Thyroid gland (tissue), 4 donors: ENCODE measurements around the gene TRIM26. TPM values are rescaled to one million over a fixed set of nuclear protein-coding genes. Genes with fewer than 3 reads are reported as not detected.

ENCODE experiments used
- DNase-seq, 2 donors: peaks; one replicate each; pipeline ENCODE4 v3.0.0-alpha.2; 2019
- H3K27ac ChIP-seq, 3 donors: fragments of 200-600 bp; sonication (generic); 1 replicate in 2 of 3; 2 replicates in 1 of 3; pipeline ENCODE4 v1.5.1; 2016 to 2019; ENCODE audit warnings: mild to moderate bottlenecking in 1 of 3, moderate library complexity in 1 of 3
- H3K27me3 ChIP-seq: fragments of 200-600 bp; sonication (generic); one replicate; pipeline ENCODE4 v1.5.1; 2019
- H3K36me3 ChIP-seq, 2 donors: fragments of 200-600 bp; sonication (generic); one replicate each; pipeline ENCODE4 v1.5.1; 2016 to 2019
- H3K4me1 ChIP-seq, 2 donors: fragments of 200-600 bp; sonication (generic); one replicate each; pipeline ENCODE4 v1.5.1; 2017 to 2019
- H3K4me3 ChIP-seq, 3 donors: fragments of 200-600 bp; sonication (generic); replicated peaks in 1 of 3; 1 replicate in 2 of 3; 2 replicates in 1 of 3; pipeline ENCODE4 v1.5.1; 2016; ENCODE audit warnings: mild to moderate bottlenecking in 1 of 3
- H3K9me3 ChIP-seq: fragments of 200-600 bp; sonication (generic); one replicate; pipeline ENCODE4 v1.5.1; 2017
- CTCF ChIP-seq, 6 experiments: fragments of 200-600 bp in 3 of 6; fragments of 450-650 bp in 3 of 6; sonication (generic) in 3 of 6; IDR thresholded peaks; one replicate each; pipeline ENCODE4 v1.5.1; 2016 to 2019; ENCODE audit warnings: antibody characterized with exemption in 6 of 6, mild to moderate bottlenecking in 2 of 6, inconsistent platforms in 1 of 6, moderate library complexity in 1 of 6
- POLR2A ChIP-seq, 2 donors: fragments of 450-650 bp; IDR thresholded peaks; one replicate each; pipeline ENCODE4 v1.6.1; 2017; ENCODE audit warnings: antibody characterized with exemption in 2 of 2, mild to moderate bottlenecking in 2 of 2, moderate library complexity in 1 of 2
- WGBS, 2 donors: methylation state at CpG; one replicate each; pipeline ENCODE4 v1.1.5; 2017; 5-methylcytosine and 5-hydroxymethylcytosine counted together
- intact Hi-C: fragments of 100-400 bp; cut with DNase I; formaldehyde crosslinking; loops from one replicate; pipeline ENCODE4 v1.15.1; 2023
- total RNA-seq, 4 donors: library from RNA; depleted of rRNA; stranded (reverse); fragments of >200 nt; gene quantifications; one replicate each; pipeline ENCODE4 v1.2.3, GENCODE V29; 2016

The TRIM26 gene
- total RNA-seq, 4 donors from 2014 or later, result 52.9 to 72.2 (median 62.4) TPM

GRCh38 chr6:30154061-30154460 is 59.1 kb downstream of the TRIM26 start:
- no peaks in the 10 kb centered on the region for H3K27me3 ChIP-seq
- H3K4me3 ChIP-seq, result no peak overlapping the region
- TF ChIP-seq CTCF (IDR thresholded peaks at IDR 0.05) (no peak), POLR2A (IDR thresholded peaks at IDR 0.05) (no peak)
- no peaks in the 10 kb centered on the region for H3K9me3 ChIP-seq
- intact Hi-C loops, result no loop called here
- H3K27ac ChIP-seq, result no peak overlapping the region
- 81 to 87% methylated on average over 15 to 17 of the region's 17 CpGs for WGBS, 2 donors
- no peak for DNase-seq
- no peaks in the 10 kb centered on the region for H3K36me3 ChIP-seq
- H3K4me1 ChIP-seq, result peaks cover 0 to 7% of the 10 kb centered on the region in 2 donors

- DNase-seq, result no peak
- no peaks in the 10 kb centered on the region for H3K27me3 ChIP-seq
- TF ChIP-seq POLR2A (IDR thresholded peaks at IDR 0.05) (no peak), CTCF (IDR thresholded peaks at IDR 0.05) (no peak)
- intact Hi-C loops, result no loop called here
- H3K4me1 ChIP-seq, result peaks cover 0 to 7% of the 10 kb centered on the region in 2 donors
- no peaks in the 10 kb centered on the region for H3K36me3 ChIP-seq
- WGBS, 2 donors, result 93% methylated on average over 3 of the region's 3 CpGs
- H3K27ac ChIP-seq, result no peak overlapping the region
- H3K9me3 ChIP-seq, result no peaks in the 10 kb centered on the region
- H3K4me3 ChIP-seq, result no peak overlapping the region
These were observed 60.1 kb downstream of the TRIM26 start for GRCh38 chr6:30152910-30153610.

GRCh38 chr6:30152016-30152673 is 61.1 kb downstream of the TRIM26 start:
- intact Hi-C loops, result no loop called here
- no peaks in the 10 kb centered on the region for H3K36me3 ChIP-seq
- WGBS, 2 donors, result 32 to 47% methylated on average over 4 of the region's 4 CpGs
- H3K4me3 ChIP-seq, result no peak overlapping the region
- TF ChIP-seq POLR2A (IDR thresholded peaks at IDR 0.05) (no peak), CTCF (IDR thresholded peaks at IDR 0.05) (no peak)
- DNase-seq, result peak; percentile 22 to 34
- no peaks in the 10 kb centered on the region for H3K9me3 ChIP-seq
- H3K4me1 ChIP-seq, result peaks cover 0 to 7% of the 10 kb centered on the region in 2 donors
- no peaks in the 10 kb centered on the region for H3K27me3 ChIP-seq
- H3K27ac ChIP-seq, result no peak overlapping the region

GRCh38 chr6:30151580-30151979 is 61.6 kb downstream of the TRIM26 start:
- Histone ChIP-seq H3K9me3 (no peaks in the 10 kb centered on the region), H3K27me3 (no peaks in the 10 kb centered on the region), H3K4me1 (peaks cover 0 to 7% of the 10 kb centered on the region in 2 donors), H3K36me3 (no peaks in the 10 kb centered on the region), H3K27ac (no peak overlapping the region), H3K4me3 (no peak overlapping the region)
- WGBS, 2 donors, result 54 to 74% methylated on average over 3 of the region's 3 CpGs
- no peak for DNase-seq
- no peak for TF ChIP-seq CTCF (IDR thresholded peaks at IDR 0.05)
- TF ChIP-seq POLR2A (IDR thresholded peaks at IDR 0.05), result no peak
- intact Hi-C loops, result no loop called here
